Measurements from ENCODE around the gene RHOD. TPM values are rescaled to one million over a fixed set of nuclear protein-coding genes. Genes with fewer than 3 reads are reported as not detected.

Gene RHOD, protein sequence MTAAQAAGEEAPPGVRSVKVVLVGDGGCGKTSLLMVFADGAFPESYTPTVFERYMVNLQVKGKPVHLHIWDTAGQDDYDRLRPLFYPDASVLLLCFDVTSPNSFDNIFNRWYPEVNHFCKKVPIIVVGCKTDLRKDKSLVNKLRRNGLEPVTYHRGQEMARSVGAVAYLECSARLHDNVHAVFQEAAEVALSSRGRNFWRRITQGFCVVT
- total RNA-seq: 10 to 100 TPM; 39.1 to 68.5 TPM

DNA sequence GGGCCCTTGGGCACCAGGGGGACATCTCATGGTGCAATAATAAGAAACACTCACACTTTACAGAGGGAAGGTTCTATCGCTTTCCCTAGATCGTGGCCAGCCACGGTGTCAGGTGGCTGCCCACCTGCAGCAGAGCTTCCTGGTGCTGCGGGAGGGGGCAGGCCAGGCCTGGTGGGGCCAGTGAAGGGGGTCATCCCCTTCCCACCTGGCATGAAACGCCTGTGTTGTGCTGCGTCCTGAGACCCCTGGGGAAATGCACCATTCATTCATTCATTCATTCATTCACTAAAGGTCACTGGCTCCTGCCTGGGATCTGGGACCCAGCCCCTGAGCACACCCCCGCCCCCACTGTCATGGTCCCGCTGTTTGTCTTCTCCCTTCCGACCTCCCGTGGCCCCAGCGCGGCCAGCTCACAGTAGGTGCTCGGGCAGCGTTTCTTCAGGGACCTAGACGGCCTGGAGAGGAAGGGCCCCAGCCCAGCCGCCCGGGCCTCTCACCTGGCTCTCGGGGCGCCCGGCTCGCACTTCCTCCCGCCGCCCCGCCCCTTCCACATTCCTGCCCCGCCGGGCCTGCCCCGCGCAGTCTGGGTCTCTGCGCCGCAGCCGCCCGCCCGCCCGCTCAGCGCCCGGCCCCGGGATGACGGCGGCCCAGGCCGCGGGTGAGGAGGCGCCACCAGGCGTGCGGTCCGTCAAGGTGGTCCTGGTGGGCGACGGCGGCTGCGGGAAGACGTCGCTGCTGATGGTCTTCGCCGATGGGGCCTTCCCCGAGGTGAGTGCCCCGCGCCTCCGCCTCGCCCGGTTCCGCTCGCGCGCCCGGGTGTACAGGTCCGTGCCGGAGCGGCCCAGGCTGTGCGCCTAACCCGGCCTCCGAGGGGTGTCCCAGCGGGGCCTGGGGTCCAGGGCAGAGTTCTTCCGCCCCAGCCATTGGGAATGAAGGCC, at the start of gene RHOD:
TSS of gene RHOD (plus strand) at position 581 of the 938 bp plus-strand sequence. CDS start at position 637, 56 bp downstream.
- Histone ChIP-seq H3K36me3 (no peaks in the 10 kb centered on the region), H3K9me3 (no peaks in the 10 kb centered on the region), H3K27me3 (no peaks in the 10 kb centered on the region), H3K4me3 (peak within 1 kb of the TSS; percentile 48 to 55), H3K4me1 (peaks cover 0 to 39% of the 10 kb centered on the region in 2 donors), H3K27ac (peak within 1 kb of the TSS; percentile 78 to 92)
- DNase-seq (ENCODE audit: low spot score): no peak
- TF ChIP-seq, protein P1, sequence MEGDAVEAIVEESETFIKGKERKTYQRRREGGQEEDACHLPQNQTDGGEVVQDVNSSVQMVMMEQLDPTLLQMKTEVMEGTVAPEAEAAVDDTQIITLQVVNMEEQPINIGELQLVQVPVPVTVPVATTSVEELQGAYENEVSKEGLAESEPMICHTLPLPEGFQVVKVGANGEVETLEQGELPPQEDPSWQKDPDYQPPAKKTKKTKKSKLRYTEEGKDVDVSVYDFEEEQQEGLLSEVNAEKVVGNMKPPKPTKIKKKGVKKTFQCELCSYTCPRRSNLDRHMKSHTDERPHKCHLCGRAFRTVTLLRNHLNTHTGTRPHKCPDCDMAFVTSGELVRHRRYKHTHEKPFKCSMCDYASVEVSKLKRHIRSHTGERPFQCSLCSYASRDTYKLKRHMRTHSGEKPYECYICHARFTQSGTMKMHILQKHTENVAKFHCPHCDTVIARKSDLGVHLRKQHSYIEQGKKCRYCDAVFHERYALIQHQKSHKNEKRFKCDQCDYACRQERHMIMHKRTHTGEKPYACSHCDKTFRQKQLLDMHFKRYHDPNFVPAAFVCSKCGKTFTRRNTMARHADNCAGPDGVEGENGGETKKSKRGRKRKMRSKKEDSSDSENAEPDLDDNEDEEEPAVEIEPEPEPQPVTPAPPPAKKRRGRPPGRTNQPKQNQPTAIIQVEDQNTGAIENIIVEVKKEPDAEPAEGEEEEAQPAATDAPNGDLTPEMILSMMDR (IDR thresholded peaks at IDR 0.05): no peak

DNA sequence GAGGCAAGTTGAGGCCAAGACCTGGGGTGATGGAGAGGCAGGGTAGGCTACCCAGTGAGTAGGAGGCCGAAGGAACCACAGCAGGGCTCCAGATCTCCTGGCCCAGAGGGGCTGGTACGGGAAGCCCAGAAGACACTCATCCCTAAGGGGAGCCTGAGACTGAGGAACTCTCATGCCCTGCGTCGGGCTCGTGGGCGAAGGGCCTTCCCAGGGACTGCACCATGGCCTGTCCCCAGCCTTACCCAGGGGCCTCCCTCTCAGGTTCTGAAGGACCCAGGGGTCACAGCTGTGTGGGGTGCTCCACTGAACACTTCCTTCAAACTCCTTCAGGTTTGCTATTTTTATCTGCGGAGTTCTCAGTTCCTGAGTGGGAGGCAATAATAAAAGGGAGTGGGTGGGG, 49.5 kb upstream of the RHOD start:
- H3K27me3 ChIP-seq: no peaks in the 10 kb centered on the region
- no peak for DNase-seq (ENCODE audit: low spot score)
- no peaks in the 10 kb centered on the region for H3K4me1 ChIP-seq
- H3K4me3 ChIP-seq: no peak overlapping the region
- H3K36me3 ChIP-seq: no peaks in the 10 kb centered on the region
- H3K9me3 ChIP-seq: no peaks in the 10 kb centered on the region
- TF ChIP-seq, protein P1 (IDR thresholded peaks at IDR 0.05): no peak
- H3K27ac ChIP-seq: no peak overlapping the region

DNA sequence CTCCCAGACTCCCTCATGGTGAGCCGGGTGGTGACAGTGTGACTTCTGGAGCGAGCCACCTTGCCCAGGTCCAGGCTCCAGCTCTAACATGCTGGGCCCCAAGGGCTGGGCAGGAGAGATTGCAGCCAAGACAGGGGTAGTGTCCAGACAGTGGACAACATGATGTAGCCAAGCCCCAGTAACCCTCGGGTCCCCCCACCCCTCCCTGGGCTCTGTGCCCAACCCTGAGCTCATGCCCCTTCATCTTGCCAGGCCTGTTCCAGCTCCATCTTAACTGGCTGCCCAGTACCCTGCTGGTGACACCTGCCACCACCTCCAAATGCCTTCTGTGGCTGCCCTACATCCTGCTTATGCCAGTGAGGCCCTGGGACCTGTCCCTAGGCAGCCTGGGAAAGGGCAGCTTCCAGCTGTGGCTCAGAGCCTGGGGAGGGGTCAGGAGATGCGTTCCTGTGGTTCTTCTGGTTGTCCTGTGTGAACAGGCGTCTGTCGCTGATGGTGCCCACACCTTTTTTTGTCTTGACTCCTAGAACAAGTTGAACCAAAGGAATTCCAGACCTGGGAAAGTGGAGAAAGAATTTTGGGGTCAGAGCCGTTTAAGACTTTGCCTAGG, 46.2 kb upstream of the RHOD start:
- Histone ChIP-seq H3K27ac (no peak overlapping the region), H3K9me3 (no peaks in the 10 kb centered on the region), H3K4me1 (no peaks in the 10 kb centered on the region), H3K36me3 (no peaks in the 10 kb centered on the region), H3K4me3 (no peak overlapping the region), H3K27me3 (no peaks in the 10 kb centered on the region)
- TF ChIP-seq, protein P1 (IDR thresholded peaks at IDR 0.05): no peak
- DNase-seq (ENCODE audit: low spot score): no peak

GRCh38 chr11:67013511-67014045, 43.1 kb upstream of the RHOD start:
- no peaks in the 10 kb centered on the region for H3K36me3 ChIP-seq
- no peaks in the 10 kb centered on the region for H3K4me1 ChIP-seq
- no peak overlapping the region for H3K4me3 ChIP-seq
- H3K9me3 ChIP-seq: no peaks in the 10 kb centered on the region
- TF ChIP-seq, protein P1 (IDR thresholded peaks at IDR 0.05): no peak
- H3K27ac ChIP-seq: no peak overlapping the region
- H3K27me3 ChIP-seq: no peaks in the 10 kb centered on the region
- no peak for DNase-seq (ENCODE audit: low spot score)

- no peaks in the 10 kb centered on the region for H3K27me3 ChIP-seq
- H3K36me3 ChIP-seq: no peaks in the 10 kb centered on the region
- no peak overlapping the region for H3K27ac ChIP-seq
- no peak overlapping the region for H3K4me3 ChIP-seq
- no peaks in the 10 kb centered on the region for H3K4me1 ChIP-seq
- no peak for DNase-seq (ENCODE audit: low spot score)
- TF ChIP-seq, protein P1 (IDR thresholded peaks at IDR 0.05): no peak
- H3K9me3 ChIP-seq: no peaks in the 10 kb centered on the region
Observed at GRCh38 chr11:67014343-67014742, 42.3 kb upstream of the RHOD start.
